Neural cell (in vitro differentiated cells): ENCODE measurements around the gene ARHGAP42.

Source experiments
- EP300 ChIP-seq: fragments of 450-650 bp; conservative IDR thresholded peaks from 2 replicates; pipeline ENCODE4 v1.6.1; 2014; ENCODE audit warnings: antibody characterized with exemption, mild to moderate bottlenecking, moderate library complexity; ENCODE audit not compliant: poor library complexity, severe bottlenecking
- EZH2 ChIP-seq: fragments of 200-600, 300-800 bp; shearing (Covaris generic), sonication (generic); IDR thresholded peaks from 2 replicates; pipeline ENCODE4 v1.6.1; 2014; ENCODE audit warnings: antibody characterized with exemption, low read length, borderline replicate concordance, mild to moderate bottlenecking; ENCODE audit not compliant: insufficient read depth, poor library complexity, severe bottlenecking
- MXI1 ChIP-seq: fragments of 450-650 bp; conservative IDR thresholded peaks from 2 replicates; pipeline ENCODE4 v1.6.1; 2014; ENCODE audit warnings: antibody characterized with exemption, mild to moderate bottlenecking; ENCODE audit not compliant: poor library complexity, severe bottlenecking
- POLR2AphosphoS5 ChIP-seq: IDR thresholded peaks from 2 replicates; pipeline ENCODE4 v1.6.1; 2012
- RAD21 ChIP-seq: fragments of 450-650 bp; conservative IDR thresholded peaks from 2 replicates; pipeline ENCODE4 v1.6.1; 2014; ENCODE audit warnings: antibody characterized with exemption, mild to moderate bottlenecking, moderate library complexity
- SMC3 ChIP-seq: fragments of 450-650 bp; conservative IDR thresholded peaks from 2 replicates; pipeline ENCODE4 v1.6.1; 2014; ENCODE audit warnings: antibody characterized with exemption, mild to moderate bottlenecking, moderate library complexity; ENCODE audit not compliant: poor library complexity
- TAF1 ChIP-seq: IDR thresholded peaks from 2 replicates; pipeline ENCODE4 v1.6.1; 2012; ENCODE audit warnings: low read depth
- TF ChIP-seq, protein P1 (sequence below): fragments of 450-650 bp; IDR thresholded peaks from 2 replicates; pipeline ENCODE4 v1.5.1; 2014; ENCODE audit warnings: antibody characterized with exemption, mild to moderate bottlenecking, moderate library complexity; ENCODE audit not compliant: poor library complexity, severe bottlenecking
- TF ChIP-seq, protein P2 (sequence below): IDR thresholded peaks from 2 replicates; pipeline ENCODE4 v1.6.1; 2012; ENCODE audit warnings: borderline replicate concordance

DNA sequence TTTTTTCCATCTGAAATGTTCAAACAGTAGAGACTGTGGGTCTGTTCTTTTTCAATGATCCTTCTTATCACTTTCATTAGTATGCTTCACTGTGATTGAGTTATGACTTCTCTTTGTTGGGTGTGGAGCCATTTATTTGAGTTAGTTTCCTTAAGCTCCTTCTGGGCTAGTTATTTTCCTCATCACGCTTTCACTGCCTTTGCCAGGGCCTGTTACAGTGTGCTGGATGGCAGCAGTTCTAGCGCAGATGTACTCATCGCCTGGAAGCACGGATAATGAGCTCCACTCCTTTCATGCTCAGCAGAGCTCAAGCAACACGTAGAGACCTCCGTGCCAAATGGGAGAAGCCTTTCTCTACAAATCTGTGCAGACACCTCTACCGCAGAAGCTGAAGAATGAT is 7.0 kb upstream of the ARHGAP42 start:
- TF ChIP-seq, protein P1, sequence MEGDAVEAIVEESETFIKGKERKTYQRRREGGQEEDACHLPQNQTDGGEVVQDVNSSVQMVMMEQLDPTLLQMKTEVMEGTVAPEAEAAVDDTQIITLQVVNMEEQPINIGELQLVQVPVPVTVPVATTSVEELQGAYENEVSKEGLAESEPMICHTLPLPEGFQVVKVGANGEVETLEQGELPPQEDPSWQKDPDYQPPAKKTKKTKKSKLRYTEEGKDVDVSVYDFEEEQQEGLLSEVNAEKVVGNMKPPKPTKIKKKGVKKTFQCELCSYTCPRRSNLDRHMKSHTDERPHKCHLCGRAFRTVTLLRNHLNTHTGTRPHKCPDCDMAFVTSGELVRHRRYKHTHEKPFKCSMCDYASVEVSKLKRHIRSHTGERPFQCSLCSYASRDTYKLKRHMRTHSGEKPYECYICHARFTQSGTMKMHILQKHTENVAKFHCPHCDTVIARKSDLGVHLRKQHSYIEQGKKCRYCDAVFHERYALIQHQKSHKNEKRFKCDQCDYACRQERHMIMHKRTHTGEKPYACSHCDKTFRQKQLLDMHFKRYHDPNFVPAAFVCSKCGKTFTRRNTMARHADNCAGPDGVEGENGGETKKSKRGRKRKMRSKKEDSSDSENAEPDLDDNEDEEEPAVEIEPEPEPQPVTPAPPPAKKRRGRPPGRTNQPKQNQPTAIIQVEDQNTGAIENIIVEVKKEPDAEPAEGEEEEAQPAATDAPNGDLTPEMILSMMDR = no peak
- TF ChIP-seq SMC3 (no peak), EP300 (no peak), EZH2 (no peak), TAF1 (no peak), POLR2AphosphoS5 (no peak), RAD21 (no peak), MXI1 (no peak)
- TF ChIP-seq, protein P2, sequence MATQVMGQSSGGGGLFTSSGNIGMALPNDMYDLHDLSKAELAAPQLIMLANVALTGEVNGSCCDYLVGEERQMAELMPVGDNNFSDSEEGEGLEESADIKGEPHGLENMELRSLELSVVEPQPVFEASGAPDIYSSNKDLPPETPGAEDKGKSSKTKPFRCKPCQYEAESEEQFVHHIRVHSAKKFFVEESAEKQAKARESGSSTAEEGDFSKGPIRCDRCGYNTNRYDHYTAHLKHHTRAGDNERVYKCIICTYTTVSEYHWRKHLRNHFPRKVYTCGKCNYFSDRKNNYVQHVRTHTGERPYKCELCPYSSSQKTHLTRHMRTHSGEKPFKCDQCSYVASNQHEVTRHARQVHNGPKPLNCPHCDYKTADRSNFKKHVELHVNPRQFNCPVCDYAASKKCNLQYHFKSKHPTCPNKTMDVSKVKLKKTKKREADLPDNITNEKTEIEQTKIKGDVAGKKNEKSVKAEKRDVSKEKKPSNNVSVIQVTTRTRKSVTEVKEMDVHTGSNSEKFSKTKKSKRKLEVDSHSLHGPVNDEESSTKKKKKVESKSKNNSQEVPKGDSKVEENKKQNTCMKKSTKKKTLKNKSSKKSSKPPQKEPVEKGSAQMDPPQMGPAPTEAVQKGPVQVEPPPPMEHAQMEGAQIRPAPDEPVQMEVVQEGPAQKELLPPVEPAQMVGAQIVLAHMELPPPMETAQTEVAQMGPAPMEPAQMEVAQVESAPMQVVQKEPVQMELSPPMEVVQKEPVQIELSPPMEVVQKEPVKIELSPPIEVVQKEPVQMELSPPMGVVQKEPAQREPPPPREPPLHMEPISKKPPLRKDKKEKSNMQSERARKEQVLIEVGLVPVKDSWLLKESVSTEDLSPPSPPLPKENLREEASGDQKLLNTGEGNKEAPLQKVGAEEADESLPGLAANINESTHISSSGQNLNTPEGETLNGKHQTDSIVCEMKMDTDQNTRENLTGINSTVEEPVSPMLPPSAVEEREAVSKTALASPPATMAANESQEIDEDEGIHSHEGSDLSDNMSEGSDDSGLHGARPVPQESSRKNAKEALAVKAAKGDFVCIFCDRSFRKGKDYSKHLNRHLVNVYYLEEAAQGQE = no peak
